ENCODE results near the gene RIIAD1.
A peak's percentile ranks its signal among the peaks of the same experiment; 100 is the strongest.
"Not testable (repeated sequence)": the region's sequence is repeated elsewhere in the genome, so short reads cannot be mapped to it uniquely, and the experiment has no call there.

Gene RIIAD1, protein sequence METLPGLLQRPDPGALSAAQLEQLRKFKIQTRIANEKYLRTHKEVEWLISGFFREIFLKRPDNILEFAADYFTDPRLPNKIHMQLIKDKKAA

DNA sequence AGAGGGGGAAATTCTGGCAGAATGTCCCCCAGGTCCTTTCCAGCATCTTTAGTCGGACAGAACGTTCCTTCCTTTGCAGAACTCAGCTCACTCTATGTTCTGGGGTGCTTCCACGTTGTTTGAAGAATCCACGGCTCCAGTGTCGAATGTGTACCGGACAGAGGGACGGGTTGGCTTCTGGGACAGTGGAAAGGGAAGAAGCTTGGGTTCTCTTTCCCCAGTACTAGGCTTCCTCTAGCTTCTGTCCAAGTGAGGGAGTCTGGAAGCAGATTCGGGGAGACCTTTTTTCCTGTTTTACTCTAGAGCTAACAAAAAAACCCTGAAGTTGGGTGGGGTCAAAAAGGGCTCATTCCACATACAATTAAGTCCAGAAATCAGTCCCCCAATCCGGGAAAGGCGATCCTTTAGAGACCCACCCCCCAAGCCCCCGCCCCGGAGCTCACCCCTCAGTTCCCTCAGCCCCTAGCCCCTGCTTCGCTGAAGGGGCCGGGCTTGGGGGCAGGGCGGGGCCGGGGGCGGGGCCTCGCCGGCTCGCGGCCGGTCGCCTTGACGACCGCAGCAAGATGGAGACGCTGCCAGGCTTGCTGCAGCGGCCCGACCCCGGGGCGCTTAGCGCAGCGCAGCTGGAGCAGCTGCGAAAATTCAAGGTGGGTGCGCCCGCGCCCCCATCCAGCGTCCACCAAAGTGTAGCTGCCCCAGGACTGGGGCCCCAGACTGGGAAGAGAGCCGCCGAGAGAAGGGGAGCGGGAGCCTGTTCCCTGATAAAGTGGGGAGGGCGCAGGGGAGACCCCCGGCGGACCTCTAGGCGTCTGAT lies at the start of gene RIIAD1:
Gene RIIAD1 (plus strand): TSS at position 549 of the 814 bp plus-strand sequence. CDS start 15 bp downstream, at position 564.
- DNase-seq: peak; percentile 14 to 19

DNA sequence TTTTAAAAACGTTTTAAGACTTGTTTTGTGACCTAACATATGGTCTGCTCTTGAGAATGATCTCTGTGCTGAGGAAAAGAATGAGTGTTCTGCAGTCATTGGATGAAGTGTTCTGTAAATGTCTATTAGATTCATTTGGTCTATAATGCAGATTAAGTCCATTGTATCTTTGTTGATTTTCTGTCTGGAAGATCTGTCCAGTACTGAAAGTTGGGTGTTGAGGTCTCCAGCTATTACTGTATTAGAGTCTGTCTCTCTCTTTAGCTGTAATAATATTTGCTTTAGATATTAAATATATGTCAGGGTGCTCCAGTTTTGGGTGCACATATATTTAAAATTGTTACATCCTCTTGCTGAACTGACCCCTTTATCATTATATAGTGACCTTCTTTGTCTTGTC lies 47.9 kb upstream of the RIIAD1 start:
- DNase-seq: no peak

DNA sequence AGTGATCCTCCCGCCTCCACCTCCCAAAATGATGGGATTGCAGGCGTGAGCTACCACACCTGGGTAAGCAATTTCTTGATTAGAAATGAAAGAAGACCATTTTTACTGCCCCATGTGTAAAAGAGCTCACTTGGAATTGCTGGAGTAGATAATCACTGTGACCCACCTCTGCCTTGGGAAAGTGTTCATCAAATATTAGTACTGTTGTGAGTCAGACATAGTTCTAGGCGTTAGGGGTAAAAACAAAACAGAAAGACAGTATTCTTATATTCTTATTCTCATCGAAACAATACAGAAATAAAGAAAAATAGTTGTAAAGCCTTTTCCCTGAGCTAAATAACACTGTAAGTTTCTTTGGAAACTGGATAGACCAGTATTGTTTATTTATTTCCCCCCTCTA lies 40.9 kb upstream of the RIIAD1 start:
- no peak for DNase-seq

DNA sequence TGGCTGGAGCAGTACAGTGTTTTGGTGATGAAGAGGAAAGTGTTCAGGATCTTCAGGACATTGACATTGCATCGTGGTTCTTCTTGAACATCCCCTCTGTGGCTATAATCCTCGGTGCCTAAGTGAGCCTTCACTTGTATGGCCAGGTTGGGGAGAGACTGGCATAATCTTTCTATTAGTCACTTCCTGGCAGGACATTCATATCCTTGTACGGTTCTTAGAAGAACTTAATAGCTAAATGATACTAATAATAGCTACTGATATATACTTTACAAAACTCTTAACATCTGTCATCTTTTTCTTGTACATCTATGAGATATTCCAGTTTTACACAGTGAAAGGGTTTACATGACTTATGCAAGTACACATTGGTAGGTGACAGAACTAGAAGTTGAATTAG lies 40.5 kb upstream of the RIIAD1 start:
- DNase-seq: no peak

DNA sequence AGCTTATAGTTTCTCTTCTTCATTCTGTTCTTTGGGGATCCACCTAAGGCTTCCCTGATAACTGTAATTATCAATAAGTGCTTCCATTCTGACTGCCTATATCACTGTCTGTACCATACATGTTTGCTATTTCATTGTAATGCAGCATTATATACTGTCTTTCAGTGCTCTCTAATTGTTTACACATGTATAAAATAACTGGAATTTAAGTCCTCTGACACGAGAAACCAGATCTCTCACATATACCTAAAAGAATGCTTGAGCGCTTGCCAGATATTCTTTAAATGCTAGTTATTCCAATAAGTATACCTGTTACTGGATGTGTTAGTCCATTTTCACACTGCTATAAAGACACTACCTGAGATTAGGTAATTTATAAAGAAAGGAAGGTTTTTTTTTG lies 39.4 kb upstream of the RIIAD1 start:
- DNase-seq: no peak

DNA sequence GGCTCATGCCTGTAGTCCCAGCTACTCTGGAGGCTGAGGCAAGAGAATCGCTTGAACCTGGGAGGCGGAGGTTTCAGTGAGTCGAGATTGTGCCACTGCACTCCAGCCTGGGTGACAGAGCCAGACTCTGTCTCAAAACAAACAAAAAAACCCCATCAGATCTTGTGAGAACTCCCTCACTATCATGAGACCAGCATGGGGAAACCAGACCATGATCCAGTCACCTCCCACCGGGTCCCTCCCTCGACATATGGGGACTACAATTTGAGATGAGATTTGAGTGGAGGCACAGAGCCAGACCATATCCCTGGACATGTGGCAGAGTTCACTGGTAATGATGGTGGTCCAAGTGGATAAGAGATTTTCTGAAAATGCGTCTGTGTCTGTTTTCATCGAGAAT lies 38.4 kb upstream of the RIIAD1 start:
- not testable (repeated sequence) for DNase-seq

DNA sequence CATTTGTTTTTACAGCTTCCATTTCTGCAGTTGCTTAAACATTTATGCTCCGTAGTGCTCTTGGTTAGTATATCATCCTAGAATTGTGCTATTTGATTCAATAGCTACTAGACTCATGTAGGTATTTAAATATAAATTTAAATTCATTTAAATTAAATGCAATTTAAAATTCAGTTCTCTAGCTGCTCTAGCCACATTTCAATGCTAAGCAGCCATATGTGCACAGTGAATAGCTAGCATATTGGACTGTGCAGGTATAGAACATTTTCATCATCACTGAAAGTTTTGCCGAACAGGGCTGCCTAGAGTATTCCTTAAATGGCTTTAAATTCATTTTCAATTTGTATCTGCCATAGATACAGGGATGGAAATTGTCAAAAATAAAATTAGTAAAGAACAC lies 37.2 kb upstream of the RIIAD1 start:
- DNase-seq: no peak

DNA sequence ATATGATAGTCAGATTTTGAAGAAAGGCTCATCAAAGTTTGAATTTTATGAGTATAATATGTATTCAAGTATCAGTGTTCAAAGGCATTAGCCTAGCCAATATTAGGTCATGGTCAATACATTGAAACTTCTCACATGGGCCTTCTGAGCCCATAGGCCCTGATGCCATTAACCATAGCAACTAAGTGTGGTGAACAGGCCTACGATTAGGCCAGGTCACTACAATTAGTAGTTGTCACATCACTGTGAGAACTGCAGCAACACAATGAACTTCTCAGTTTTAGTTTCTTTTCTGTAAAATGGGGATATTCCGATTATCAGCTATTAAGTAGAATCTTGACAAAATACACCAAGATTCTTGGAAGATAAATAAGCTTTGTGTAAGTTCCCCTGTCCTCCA lies 34.8 kb upstream of the RIIAD1 start:
- no peak for DNase-seq

DNA sequence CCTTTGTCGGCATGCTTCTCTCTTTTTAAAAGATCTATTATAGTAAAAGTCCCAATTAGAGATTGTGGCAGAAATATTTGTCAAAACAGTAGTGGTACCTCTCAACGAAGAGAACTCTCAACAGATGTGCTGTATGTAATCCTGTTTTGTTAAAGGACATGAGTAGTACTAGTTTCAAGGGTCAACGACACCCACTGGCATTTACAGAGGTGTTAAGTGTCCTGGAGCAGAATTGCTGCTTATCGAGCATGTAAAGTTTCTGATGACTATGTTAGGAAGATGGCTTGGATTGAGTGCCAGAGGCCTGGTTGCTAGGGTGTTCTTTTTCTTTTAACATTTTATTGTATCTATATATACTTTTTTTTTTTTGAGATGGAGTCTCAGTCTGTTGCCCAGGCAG lies 31.8 kb upstream of the RIIAD1 start:
- no peak for DNase-seq

DNA sequence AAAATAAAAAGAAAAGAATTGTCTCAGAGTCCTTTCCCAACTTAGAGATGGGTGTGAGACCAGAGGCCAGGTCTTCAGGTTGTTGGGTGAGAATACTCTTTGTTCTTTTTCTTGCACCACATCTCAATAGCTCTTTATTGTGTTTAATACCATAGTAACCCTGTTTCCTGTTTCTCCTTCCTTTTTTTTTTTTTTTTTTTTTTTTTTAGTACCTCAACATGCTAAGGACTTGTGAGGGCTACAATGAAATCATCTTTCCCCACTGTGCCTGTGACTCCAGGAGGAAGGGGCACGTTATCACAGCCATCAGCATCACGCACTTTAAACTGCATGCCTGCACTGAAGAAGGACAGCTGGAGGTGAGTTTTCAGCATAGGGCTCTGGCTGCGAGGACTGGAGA lies 29.1 kb upstream of the RIIAD1 start:
- DNase-seq: no peak

DNA sequence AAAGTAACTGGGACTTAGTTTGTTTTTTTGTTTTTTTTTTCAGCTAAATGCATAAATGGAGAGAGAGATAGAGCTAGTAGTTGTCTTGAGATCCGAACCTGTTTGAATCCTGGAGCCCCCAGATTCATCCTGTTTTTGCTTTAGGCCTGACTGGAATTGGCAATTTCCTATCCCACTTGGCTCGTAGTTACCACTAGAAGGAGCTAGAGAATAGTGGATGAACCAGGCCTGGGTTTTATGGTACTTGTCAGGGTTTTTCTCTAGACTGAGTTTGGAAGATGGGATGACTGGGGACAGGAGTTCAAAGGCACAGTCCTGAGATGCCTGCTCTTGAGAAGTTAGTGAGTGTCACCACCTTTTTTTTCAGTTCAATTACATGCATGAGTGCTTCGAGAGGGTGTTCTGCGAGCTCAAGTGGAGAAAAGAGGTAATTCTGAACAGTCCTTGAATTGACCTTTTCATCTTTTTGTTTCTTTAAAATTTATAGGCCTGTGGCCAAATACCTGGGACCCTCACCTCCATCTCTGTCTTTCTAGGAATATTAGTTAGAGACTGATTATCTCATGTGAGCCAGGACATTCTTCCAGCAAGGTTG lies 28.2 kb upstream of the RIIAD1 start:
- no peak for DNase-seq

DNA sequence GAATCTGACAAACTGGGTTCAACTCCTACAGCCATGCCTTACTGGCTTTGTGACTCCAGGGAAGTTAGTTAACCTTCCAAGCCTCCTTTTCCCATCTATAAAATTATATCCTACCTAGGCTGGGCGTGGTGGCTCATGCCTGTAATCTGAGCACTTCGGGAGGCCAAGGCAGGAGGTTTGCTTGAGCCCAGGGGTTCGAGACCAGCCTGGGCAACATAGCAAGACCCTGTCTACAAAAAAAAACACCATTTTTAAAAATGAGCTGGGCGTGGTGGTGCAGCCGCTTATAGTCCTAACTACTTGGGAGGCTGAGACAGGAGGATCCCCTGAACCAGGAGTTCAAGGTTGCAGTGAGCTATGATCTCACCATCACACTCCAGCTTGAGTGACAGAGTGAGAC lies 19.8 kb upstream of the RIIAD1 start:
- DNase-seq: no peak

DNA sequence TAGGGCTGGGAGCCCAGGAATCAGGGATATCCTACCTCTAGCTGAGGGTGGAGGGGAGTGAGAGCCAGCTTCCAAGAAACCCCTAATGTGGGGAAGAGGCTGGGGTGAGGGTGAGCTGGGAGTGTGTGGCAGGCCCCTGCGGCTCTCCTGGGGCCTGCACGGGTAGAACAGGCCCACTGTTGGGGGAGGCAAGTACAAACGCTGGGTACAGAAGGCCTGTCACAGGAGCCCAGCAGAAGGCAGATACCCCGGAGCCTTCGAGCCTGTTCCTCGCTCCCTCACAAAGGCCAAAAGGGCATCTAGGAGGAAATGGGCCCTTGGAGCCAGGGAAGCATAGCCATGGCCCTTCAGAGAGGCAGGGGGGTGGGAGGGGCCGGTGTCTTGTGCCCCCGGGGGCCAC lies 18.4 kb upstream of the RIIAD1 start:
- DNase-seq: no peak

DNA sequence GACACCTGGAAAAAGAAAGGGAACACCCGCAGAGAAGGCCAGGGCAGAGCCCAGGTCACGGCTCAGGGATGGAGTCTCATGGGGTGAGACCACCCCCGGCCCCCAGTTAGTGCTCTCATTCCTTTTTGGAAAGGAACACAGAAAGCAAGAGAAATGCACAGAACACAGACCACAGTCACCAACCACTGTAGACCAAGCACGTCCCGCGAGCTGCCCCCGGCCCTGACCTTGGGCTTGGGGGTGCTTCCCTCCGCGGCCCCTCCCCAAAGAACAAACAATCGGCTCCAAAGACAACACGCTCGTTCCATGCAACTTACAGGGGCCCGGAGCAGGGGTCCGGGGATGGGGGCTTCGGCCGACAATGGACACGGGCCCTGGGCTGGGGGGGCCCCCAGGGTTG lies 17.5 kb upstream of the RIIAD1 start:
- DNase-seq: no peak

DNA sequence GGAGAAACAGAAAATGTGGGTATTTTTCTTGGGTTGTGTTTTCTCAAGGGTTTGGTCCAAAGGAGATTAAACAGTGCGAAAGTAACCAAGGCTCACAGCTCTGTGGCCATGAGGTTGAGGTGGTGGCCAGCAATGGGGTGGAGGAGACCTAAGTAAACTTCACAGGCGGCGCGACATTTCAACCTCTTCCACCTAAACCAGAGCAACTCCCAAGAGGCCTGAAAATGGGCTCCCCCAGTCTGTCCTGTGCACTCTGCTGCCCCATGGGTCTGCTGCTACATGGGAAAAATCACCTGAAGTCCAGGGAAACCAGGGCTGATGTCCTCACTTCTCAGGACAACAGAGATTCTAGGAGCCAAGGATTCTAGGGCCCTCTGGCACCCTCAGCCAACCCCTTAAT lies 17.1 kb upstream of the RIIAD1 start:
- DNase-seq: no peak

DNA sequence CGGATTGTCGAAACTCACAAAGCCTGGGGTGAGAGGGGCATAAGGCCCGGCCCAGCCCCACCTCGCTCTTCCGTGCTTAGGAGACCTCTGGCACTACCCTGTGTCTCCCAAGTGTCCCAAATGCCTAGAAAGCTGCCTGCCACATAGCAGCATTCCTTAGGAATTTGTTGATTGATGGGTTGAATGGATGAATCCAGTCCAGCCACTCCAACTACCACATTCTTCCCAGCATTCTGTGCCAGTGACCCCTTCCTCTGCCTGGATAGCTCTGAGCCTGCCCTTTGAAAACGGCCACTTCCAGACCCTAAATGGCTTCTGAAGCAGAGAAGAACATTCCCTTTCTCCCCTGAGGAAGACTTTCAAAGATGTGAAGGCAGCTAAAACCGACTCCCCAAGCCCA lies 16.2 kb upstream of the RIIAD1 start:
- DNase-seq: no peak

DNA sequence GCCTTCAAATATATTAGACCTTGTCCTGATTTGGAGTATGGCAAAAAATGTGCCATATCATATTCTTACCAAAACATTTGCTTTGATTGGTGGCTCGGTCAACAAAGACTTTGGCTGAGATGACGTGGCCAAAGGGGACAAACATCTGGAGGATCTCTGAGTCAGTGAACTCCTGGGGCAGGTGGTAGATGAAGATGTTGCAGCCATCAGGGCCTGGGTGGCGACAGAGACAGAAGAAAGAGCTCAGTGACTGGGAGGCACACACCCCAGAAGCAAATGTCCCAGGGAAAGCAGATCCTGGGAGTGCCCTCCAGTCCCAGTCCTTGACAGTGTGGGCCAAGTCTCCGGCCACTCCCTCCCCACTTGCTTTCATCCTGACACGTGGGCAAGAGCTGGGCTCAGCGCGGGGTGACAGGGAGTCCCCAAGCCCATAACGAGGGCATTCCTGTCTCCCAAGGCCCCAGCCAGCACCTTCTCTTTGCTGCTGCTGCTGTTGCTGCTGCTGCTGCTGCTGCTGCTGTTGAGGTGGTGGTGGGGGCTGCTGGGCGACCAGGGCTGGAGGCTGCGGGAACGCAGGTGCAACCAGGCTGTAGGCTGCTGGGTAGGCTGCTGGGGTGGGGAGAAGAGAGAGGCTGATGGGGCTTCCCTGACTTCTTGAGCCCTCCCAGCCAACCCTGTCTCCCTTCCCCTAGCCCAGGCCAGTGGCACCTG lies 15.4 kb upstream of the RIIAD1 start:
- DNase-seq: no peak

DNA sequence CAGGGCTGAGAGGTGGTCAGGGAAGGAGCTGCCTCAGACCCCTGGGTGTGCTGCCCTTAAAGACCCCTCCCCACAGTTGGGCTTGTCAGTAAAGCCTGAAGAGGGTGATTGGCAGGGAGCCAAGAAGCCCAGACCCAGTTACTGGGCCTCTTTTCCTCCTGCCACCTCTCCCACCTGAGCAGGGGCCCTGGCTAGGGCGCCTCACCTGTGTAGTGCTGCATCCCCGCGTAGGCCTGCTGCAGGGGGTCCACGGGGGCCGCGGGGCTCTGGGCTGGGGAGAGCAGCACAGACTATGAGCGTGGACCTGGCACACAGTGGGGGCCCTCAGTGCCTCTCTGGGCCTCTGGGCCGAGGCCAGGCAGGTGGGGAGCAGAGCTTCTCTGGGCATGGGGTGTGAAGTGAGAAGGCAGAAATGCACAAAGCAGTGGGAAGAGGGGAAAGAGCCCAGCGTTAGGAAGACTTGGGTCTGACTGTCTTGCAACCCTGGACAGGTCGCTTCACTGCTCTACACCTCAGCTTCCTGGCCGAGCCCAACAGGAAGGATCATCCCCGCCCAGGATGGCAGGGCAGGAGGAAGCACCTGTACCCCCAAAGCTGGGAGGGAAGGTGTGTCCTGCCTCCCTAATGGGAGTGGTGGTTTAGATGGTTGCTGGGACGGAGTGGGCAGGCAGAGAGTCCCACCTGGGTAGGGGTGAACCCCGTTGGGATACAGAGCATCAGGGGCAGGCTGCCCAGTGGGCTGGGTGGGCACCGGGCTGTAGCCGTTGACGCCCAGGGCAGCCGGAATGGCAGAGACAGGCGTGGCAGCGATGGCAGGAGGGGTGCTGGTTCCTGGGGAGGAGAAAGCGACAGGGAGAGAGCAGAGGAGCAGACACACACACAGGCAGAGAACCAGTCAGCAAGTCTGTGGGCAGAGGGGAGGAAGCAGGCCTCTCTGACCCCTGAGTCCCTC lies 14.6 kb upstream of the RIIAD1 start:
- DNase-seq: no peak

DNA sequence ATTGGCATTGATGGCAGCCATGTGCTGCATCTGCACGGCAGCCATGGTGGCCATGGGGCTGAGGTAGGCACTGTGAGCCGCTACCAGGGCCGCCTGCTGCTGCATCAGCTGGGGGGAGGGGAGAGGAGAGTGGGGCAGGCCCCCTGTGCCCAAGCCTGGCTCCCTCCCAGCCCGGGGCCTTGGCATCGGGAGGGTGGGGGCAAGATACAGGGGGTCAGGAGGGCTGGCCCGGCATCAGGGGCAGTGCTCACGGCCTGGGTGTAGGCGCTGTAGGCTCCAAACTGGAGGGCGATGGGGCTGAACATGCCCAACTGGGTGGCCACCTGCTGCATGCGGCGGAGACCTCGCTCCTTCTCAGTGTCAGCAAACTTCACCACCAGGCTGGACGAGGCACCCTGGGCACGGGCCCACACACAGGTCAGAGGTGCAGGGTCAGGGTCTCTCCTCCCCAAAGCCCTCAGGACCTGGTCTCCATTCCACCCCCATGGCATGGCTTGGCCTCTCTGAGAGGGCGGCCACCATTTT lies 13.7 kb upstream of the RIIAD1 start:
- DNase-seq: no peak

DNA sequence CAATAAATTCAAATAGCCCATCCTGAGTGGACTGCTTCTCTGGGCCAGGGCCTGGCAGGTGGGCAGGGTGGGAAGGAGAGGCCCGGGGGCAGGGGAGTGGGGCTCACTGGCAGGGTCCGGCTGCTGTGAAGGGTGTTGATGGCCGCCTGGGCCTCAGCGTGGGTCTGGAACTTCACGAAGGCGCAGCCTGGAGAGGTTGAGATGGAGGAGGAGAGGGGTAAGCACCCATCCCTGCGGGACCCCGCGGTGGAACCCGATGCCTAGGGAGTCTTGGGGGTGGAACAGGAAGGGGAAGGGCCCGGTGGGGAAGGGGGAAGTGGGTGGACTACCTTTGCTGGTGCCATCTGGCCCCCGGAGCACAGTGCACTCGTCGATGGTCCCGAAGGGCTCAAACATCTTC lies 12.4 kb upstream of the RIIAD1 start:
- DNase-seq: no peak

DNA sequence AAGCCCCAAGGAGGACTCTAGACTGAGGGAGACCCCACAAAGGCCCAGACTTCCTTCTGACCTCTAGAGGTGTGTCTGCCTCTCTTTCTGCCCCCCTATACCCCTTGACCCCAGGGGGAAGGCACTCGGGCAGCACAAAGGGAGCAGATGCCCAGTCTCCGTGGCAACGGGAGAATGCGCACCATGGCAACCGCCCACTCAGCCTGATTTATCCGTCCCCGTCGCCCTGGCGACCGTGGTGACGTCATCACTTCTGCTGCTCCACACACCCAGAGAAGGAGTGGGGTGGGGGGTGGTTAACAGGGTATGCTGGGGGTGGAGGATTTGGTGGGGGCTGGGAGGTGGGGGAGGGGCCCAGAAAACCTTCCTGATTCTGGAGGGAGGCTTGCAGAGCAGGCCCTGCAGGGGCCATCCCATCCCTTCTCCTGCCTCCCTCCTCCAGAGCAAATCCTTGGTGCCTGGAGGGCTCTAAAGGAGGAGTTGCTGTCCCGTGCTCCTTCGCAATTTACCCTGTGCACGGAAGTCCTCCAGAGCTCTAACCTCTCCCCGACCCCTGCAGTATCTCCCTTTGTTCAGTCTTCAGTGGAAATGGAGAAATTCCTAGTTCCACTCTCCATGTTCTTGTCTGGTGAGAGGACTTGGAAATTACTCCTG lies 11.0 kb upstream of the RIIAD1 start:
- peak; percentile 35 to 39 for DNase-seq

All from activated CD4-positive, alpha-beta T cell treated with anti-CD3 and anti-CD28 coated beads, Interleukin-2, amount 50 U/mL, for 4 hours (primary cell).